ENCODE data around the gene CDCA7. TPM values are rescaled to one million over a fixed set of nuclear protein-coding genes. Genes with fewer than 3 reads are reported as not detected.

Gene CDCA7
- total RNA-seq, 2 experiments from 2014 or later = 1.6 to 1.8 TPM

- no peak overlapping the region for H3K27ac Mint-ChIP-seq
- no peaks in the 10 kb centered on the region for H3K36me3 Mint-ChIP-seq (ENCODE audit: low read depth)
- Histone ChIP-seq H3K36me3 (ENCODE audit: insufficient read depth, low read length) (no peaks in the 10 kb centered on the region), H3K27ac (ENCODE audit: low read depth in 1 of 2, low read length in 2 of 2) (no peak overlapping the region), H3K27me3 (ENCODE audit: control insufficient read depth in 1 of 2, insufficient read depth in 2 of 2, low read length in 2 of 2) (peaks cover 13 to 20% of the 10 kb centered on the region in 2 experiments), H3K4me1 (ENCODE audit: insufficient read depth, low read length) (peaks cover 22% of the 10 kb centered on the region), H3K9me3 (ENCODE audit: control insufficient read depth in 1 of 2, insufficient read depth in 1 of 2, low read length in 2 of 2) (peaks cover 0 to 9% of the 10 kb centered on the region in 2 experiments), H3K4me3 (ENCODE audit: low read length) (no peak overlapping the region)
- peaks cover 44% of the 10 kb centered on the region for H3K27me3 Mint-ChIP-seq
- ATAC-seq (ENCODE audit: poor library complexity) (no peak), DNase-seq (no peak)
- ChIA-PET POLR2A (no interaction called here), CTCF (no interaction called here)
- intact Hi-C loops (cut with DNase I, micrococcal nuclease) = no loop called here
- no peak overlapping the region for H3K4me3 Mint-ChIP-seq
- peaks cover 19% of the 10 kb centered on the region for H3K4me1 Mint-ChIP-seq (ENCODE audit: low read depth)
- H3K9me3 Mint-ChIP-seq = no peaks in the 10 kb centered on the region
- no peak for TF ChIP-seq CTCF (IDR thresholded peaks at IDR 0.05)
These were observed 2.7 kb downstream of the CDCA7 start for GRCh38 chr2:173357346-173357745.

DNA sequence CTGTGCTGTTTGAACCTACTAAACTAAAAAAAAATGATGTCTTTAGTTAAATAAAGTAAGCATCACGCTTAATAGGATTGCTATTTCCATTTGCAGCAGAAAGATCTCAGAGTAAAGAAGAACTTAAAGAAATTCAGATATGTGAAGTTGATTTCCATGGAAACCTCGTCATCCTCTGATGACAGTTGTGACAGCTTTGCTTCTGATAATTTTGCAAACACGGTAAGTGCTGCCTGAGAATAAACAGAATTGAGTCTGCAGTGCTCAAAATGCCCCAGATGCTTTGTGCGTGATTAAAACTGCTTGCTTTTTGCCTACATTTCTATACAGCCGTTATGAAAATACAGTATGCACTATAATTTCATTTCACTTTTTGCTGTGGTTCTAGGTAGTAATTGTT, 3.9 kb downstream of the CDCA7 start:
- Mint-ChIP-seq H3K9me3 (no peaks in the 10 kb centered on the region), H3K27me3 (peaks cover 31% of the 10 kb centered on the region), H3K4me1 (ENCODE audit: low read depth) (peaks cover 19% of the 10 kb centered on the region), H3K36me3 (ENCODE audit: low read depth) (no peaks in the 10 kb centered on the region), H3K4me3 (no peak overlapping the region), H3K27ac (peak overlapping the region; percentile 24)
- H3K27ac ChIP-seq (ENCODE audit: low read depth in 1 of 2, low read length in 2 of 2) = no peak overlapping the region
- no peak overlapping the region for H3K4me3 ChIP-seq (ENCODE audit: low read length)
- intact Hi-C loops (cut with DNase I, micrococcal nuclease) = no loop called here
- no peak for DNase-seq
- POLR2A ChIA-PET = no interaction called here
- no peaks in the 10 kb centered on the region for H3K36me3 ChIP-seq (ENCODE audit: insufficient read depth, low read length)
- TF ChIP-seq CTCF (IDR thresholded peaks at IDR 0.05) = no peak
- no peak for ATAC-seq (ENCODE audit: poor library complexity)
- H3K9me3 ChIP-seq (ENCODE audit: control insufficient read depth in 1 of 2, insufficient read depth in 1 of 2, low read length in 2 of 2) = peaks cover 0 to 9% of the 10 kb centered on the region in 2 experiments
- CTCF ChIA-PET = interaction anchor here (1.2 kb wide), 1 partner anchor 44 kb away, joined by 3 read pairs; no protein-coding TSS in a partner anchor
- H3K4me1 ChIP-seq (ENCODE audit: insufficient read depth, low read length) = peaks cover 22% of the 10 kb centered on the region
- H3K27me3 ChIP-seq (ENCODE audit: control insufficient read depth in 1 of 2, insufficient read depth in 2 of 2, low read length in 2 of 2) = peaks cover 13 to 18% of the 10 kb centered on the region in 2 experiments

DNA sequence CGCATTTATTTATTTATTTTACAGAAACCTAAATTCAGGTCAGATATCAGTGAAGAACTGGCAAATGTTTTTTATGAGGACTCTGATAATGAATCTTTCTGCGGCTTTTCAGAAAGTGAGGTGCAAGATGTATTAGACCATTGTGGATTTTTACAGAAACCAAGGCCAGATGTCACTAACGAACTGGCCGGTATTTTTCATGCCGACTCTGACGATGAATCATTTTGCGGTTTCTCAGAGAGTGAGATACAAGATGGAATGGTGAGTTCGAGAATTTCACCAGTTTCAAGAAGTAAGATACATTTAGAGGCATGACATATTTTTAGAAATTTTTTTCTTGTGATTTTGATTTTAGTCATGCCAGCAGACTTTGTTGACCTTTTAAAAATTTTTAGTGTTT, 4.6 kb downstream of the CDCA7 start:
- POLR2A ChIA-PET = no interaction called here
- Histone ChIP-seq H3K27me3 (ENCODE audit: control insufficient read depth in 1 of 2, insufficient read depth in 2 of 2, low read length in 2 of 2) (peaks cover 12 to 13% of the 10 kb centered on the region in 2 experiments), H3K4me1 (ENCODE audit: insufficient read depth, low read length) (peaks cover 20% of the 10 kb centered on the region), H3K4me3 (ENCODE audit: low read length) (no peak overlapping the region), H3K27ac (ENCODE audit: low read depth in 1 of 2, low read length in 2 of 2) (no peak overlapping the region), H3K9me3 (ENCODE audit: control insufficient read depth in 1 of 2, insufficient read depth in 1 of 2, low read length in 2 of 2) (peaks cover 0 to 9% of the 10 kb centered on the region in 2 experiments), H3K36me3 (ENCODE audit: insufficient read depth, low read length) (no peaks in the 10 kb centered on the region)
- intact Hi-C loops (cut with DNase I, micrococcal nuclease) = no loop called here
- peaks cover 13% of the 10 kb centered on the region for H3K4me1 Mint-ChIP-seq (ENCODE audit: low read depth)
- DNase-seq (peak in 3 of 14 experiments; percentile 10 to 22 (median 16)), ATAC-seq (ENCODE audit: poor library complexity) (no peak)
- TF ChIP-seq CTCF (IDR thresholded peaks at IDR 0.05) = no peak
- H3K9me3 Mint-ChIP-seq = no peaks in the 10 kb centered on the region
- H3K4me3 Mint-ChIP-seq = no peak overlapping the region
- CTCF ChIA-PET = no interaction called here
- H3K36me3 Mint-ChIP-seq (ENCODE audit: low read depth) = no peaks in the 10 kb centered on the region
- H3K27me3 Mint-ChIP-seq = peaks cover 25% of the 10 kb centered on the region
- peak overlapping the region; percentile 24 for H3K27ac Mint-ChIP-seq

Data from CD4-positive, alpha-beta T cell (primary cell).